GM10266 (cell line): ENCODE measurements around the gene CACNA2D1.

Experiments used
- DNase-seq: peaks from one replicate; pipeline ENCODE4 v3.0.0; 2012; ENCODE audit errors: extremely low spot score
- TF ChIP-seq, protein P1 (sequence below): IDR thresholded peaks from 2 replicates; pipeline ENCODE4 v1.5.1; 2012; ENCODE audit warnings: mild to moderate bottlenecking, low read depth; ENCODE audit not compliant: control insufficient read depth, insufficient read depth; ENCODE audit errors: missing control alignments

The CACNA2D1 gene

DNA sequence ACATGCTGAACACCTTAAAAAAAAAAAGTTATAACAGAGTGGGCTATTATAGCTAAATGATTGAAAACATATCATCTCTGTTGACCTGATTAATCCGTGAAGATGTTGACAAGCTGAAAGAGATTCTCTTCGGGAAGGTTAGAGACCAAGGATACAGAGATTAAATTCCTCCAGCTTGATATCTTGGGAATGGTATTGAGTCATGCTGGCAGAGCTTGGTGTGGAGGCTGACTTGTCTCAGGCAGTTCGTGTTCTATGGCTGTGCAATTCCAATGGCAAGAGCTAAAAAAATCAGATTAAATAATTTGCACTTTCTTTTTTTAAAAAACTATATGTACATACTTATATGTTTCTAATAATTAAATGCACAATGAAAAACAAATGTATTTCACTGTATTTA is 24.9 kb upstream of the CACNA2D1 start:
- no peak for DNase-seq
- TF ChIP-seq, protein P1, sequence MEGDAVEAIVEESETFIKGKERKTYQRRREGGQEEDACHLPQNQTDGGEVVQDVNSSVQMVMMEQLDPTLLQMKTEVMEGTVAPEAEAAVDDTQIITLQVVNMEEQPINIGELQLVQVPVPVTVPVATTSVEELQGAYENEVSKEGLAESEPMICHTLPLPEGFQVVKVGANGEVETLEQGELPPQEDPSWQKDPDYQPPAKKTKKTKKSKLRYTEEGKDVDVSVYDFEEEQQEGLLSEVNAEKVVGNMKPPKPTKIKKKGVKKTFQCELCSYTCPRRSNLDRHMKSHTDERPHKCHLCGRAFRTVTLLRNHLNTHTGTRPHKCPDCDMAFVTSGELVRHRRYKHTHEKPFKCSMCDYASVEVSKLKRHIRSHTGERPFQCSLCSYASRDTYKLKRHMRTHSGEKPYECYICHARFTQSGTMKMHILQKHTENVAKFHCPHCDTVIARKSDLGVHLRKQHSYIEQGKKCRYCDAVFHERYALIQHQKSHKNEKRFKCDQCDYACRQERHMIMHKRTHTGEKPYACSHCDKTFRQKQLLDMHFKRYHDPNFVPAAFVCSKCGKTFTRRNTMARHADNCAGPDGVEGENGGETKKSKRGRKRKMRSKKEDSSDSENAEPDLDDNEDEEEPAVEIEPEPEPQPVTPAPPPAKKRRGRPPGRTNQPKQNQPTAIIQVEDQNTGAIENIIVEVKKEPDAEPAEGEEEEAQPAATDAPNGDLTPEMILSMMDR = no peak

DNA sequence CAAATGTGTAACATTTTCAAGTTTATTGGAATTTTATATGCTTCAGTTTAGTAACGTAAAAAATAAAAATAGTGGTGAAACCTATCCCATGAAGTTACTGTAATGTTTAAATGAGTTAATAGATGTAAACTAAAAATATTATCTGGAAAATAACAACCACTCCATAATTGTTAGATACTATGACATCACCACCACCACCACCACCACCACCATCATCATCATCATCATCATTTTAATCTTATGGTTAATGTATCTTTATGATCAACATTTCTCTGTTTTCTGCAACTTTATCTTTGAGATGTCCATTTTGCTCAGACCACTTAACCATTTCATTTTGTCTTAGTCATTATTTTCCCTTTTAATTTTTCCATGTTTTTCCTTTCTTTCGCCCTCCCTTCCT is 23.4 kb upstream of the CACNA2D1 start:
- DNase-seq = no peak
- TF ChIP-seq, protein P1 = no peak

DNA sequence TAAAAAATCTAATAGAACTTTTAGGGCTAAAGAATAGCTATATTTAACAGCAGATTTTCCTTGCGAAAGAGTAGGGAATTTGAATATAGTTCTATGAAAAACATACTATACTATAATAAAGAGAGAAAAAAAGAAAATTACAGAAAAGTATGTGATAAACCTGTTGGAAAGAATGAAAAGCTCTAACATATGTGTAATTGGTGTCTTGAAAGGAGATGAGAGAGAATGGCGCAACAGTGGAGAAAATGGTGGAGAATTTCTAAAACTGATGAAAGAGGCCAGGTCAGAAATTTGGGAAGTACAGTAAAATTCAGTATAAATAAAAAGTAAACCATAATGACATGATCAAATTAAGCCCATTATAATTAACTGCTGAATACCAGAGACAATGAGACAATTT is 20.8 kb upstream of the CACNA2D1 start:
- TF ChIP-seq, protein P1 = no peak

DNA sequence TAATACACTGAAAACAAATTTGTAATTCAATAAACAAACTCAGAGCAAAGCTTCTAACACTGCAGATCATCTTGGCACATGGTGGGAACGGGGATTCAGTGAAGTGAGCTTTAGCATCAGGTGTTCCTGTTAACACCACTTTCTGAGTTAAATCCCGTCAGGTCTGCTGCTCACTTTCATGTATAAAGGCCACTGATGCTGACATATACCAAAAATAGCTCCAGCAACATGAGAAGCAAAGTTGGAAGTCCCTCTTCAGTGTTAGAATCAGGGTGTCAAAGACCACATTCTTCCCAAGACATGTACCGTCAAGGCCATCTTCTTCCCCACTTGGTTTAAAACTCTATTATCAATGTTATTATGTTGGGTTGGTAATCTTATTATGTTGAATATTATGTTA is 11.7 kb upstream of the CACNA2D1 start:
- TF ChIP-seq, protein P1 = no peak
- no peak for DNase-seq

More for the DNA sequence above, 20.8 kb upstream of the CACNA2D1 start:
- DNase-seq = no peak

DNA sequence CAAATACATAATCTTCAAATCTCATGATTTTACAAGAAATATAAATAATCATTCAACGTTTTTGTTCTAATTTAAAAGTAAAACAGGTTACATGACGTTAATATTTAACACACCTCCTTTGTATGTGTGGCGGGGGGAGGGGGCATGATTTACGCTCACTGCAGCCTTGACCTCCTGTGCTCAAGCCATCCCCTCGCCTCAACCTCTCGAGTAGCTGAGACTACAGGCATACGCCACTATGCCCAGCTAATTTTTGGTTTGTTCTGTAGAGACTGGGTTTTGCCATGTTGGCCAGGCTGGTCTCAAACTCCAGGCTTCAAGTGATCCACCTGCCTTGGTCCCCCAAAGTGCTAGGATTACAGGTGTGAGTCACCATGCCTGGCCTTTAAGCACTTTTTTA is 7.2 kb upstream of the CACNA2D1 start:
- TF ChIP-seq, protein P1 = no peak
- DNase-seq = no peak

DNA sequence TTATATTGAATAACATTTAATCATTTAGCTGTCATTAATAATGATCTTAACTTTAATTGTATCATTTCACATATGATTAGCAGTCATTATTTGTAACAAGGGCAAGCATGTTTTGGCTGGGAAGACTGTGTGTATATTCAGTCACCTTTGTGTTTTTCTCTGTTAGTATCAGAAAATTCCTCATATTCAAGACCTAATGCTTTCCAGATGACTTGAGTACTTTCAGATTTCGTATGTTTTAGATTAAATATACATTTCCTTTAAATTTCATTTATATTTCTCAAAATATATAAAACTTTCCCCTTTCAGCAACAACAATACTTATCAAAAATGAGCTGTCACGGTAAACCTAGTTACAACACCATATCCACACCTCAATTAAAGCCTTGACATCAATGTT is 6.3 kb upstream of the CACNA2D1 start:
- TF ChIP-seq, protein P1 = no peak
- no peak for DNase-seq

DNA sequence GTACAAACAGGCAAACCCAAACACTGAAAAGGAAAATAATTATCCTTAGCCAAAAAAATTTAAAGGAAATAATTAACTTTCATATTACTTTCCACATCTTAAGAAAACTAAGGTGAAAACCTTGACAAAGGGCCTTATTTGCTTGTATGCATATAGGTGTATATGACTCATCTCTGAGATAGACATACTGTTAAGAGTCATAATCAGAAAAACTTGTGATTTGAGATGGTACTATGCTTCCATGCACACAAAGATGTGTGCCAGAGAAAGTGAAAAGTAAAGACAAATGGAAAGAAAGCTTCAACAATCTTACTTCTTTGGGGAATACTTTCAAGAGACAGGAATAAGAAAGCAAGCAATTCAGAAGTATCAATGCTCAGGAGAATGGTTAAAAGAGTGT is 3.3 kb upstream of the CACNA2D1 start:
- no peak for DNase-seq
- TF ChIP-seq, protein P1 = no peak
